GM23248 (cell line): ENCODE measurements around the gene C5orf22.

ENCODE experiments used
- EZH2 ChIP-seq: fragments of 200-600 bp; sonication (generic); IDR thresholded peaks from 2 replicates; pipeline ENCODE4 v1.6.1; 2018; ENCODE audit warnings: antibody characterized with exemption, mild to moderate bottlenecking; ENCODE audit not compliant: insufficient read depth, poor library complexity, severe bottlenecking
- EZH2phosphoT487 ChIP-seq: fragments of 200-600 bp; sonication (generic); IDR thresholded peaks from 2 replicates; pipeline ENCODE4 v1.6.1; 2018; ENCODE audit warnings: antibody characterized with exemption, moderate library complexity, mild to moderate bottlenecking, low read depth; ENCODE audit not compliant: insufficient read depth

DNA sequence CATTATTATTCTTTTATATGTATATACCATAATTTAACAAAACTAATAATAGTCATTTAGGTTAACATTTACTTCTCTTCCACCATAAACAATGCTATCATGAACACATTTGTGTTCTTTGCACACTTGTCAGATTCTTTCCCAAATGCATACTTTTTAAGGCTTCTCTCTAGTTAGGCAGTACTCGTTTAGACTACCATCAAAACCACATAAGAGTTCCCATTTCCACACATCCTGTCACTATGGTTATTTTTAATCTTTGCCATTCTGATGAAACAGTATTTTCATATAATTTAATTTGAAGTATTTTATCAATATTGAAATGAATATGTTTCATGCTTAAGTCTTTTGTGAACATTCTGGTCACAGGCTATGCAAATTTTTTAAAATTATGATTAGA, 15.3 kb upstream of the C5orf22 start:
- TF ChIP-seq EZH2 (no peak), EZH2phosphoT487 (no peak)
